ENCODE measurements around the gene ANKMY2.

DNA sequence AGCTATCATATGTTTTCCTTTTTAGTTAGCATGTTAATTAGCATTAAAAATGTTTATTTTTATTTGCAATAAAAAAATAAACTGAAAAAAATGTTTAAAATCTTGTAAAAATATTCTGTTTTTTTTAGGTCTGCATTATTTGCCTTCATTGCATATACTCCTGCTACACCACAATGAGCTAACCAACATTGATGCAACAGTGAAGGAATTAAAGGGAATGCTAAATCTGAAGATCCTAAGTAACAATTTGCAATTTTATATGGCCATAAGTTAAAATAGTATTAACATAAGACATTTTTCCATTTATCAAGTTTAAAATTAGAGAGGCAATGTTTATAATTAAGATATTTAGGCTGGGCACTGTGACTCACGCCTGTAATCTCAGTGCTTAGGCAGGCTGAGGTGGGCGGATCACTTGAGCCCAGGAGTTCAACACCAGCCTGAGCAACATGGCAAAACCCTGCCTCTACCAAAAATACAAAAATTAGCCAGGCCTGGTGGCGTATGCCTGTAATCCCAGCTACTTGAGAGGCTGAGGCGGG lies 86.7 kb downstream of the ANKMY2 start:
- TF ChIP-seq CTCF (IDR thresholded peaks at IDR 0.05 in 8 of 11, conservative IDR thresholded peaks at IDR 0.05 in 3 of 11) = no peak
- no peak for TF ChIP-seq POLR2A (IDR thresholded peaks at IDR 0.05)
- TF ChIP-seq POLR2AphosphoS5 (IDR thresholded peaks at IDR 0.05) = no peak

All from spleen (tissue), 7 donors.